IMR-90 (cell line): ENCODE results near the gene NEGR1. TPM values are rescaled to one million over a fixed set of nuclear protein-coding genes. Genes with fewer than 3 reads are reported as not detected.

Experiments
- ATAC-seq: fragments of 200-7000 bp; cut with Tn5 transposase; 2 replicates; pipeline ENCODE4 v1.9.1; 2020; ENCODE audit warnings: low read depth, mild to moderate bottlenecking, moderate library complexity
- BruUV-seq: library from RNA; stranded (reverse); fragments of 400-500 nt; replicated peaks from 2 replicates; lab custom pipeline; 2021; lab: Mats Ljungman, UMichigan
- CTCF ChIA-PET: fragments of 300-600 bp; formaldehyde crosslinking; extraction: SDS; loops from one replicate; lab custom pipeline; 2021; ENCODE audit warnings: antibody characterized with exemption; lab: Yijun Ruan, JAX
- POLR2A ChIA-PET: fragments of 300-600 bp; sonication (Branson Sonifier 250); formaldehyde crosslinking; loops from one replicate; lab custom pipeline; 2022; ENCODE audit warnings: antibody characterized with exemption; ENCODE audit not compliant: unreplicated experiment; lab: Charles Lee
- DNase-seq: peaks from one replicate; pipeline ENCODE4 v3.0.0; 2013
- H2AFZ ChIP-seq: replicated peaks from 2 replicates; pipeline ENCODE3; 2013; ENCODE audit warnings: low read length, mild to moderate bottlenecking; ENCODE audit not compliant: poor library complexity
- H2AK5ac ChIP-seq: 2 replicates; pipeline ENCODE4 v1.6.1; 2013; ENCODE audit warnings: low read depth, low read length, inconsistent platforms
- H2AK9ac ChIP-seq: replicated peaks from 2 replicates; pipeline ENCODE3; 2013; ENCODE audit warnings: mild to moderate bottlenecking, low read depth, low read length, moderate library complexity; ENCODE audit not compliant: poor library complexity
- H2BK120ac ChIP-seq: 2 replicates; pipeline ENCODE4 v1.6.1; 2013; ENCODE audit warnings: low read depth, low read length, inconsistent platforms
- H2BK15ac ChIP-seq: 3 replicates; pipeline ENCODE4 v1.6.1; 2013; ENCODE audit warnings: low read depth, low read length, inconsistent platforms
- H2BK20ac ChIP-seq: 2 replicates; pipeline ENCODE4 v1.6.1; 2013; ENCODE audit warnings: low read depth, mild to moderate bottlenecking, inconsistent platforms, low read length, moderate library complexity
- H2BK5ac ChIP-seq: 2 replicates; pipeline ENCODE4 v1.6.1; 2013; ENCODE audit warnings: mild to moderate bottlenecking, low read depth, low read length, inconsistent platforms; ENCODE audit not compliant: poor library complexity, severe bottlenecking
- H3K14ac ChIP-seq: replicated peaks from 2 replicates; pipeline ENCODE4 v1.6.1; 2013; ENCODE audit warnings: low read depth, low read length, inconsistent platforms
- H3K18ac ChIP-seq: 2 replicates; pipeline ENCODE4 v1.6.1; 2013; ENCODE audit warnings: low read depth, low read length, control low read depth
- H3K23ac ChIP-seq: 2 replicates; pipeline ENCODE4 v1.6.1; 2013; ENCODE audit warnings: low read depth, low read length, inconsistent platforms
- H3K27ac ChIP-seq: 2 replicates; pipeline ENCODE4 v1.5.1; 2013; ENCODE audit warnings: mild to moderate bottlenecking, control low read depth, low read length; ENCODE audit not compliant: insufficient read depth
- H3K27me3 ChIP-seq: 2 replicates; pipeline ENCODE4 v1.6.1; 2013; ENCODE audit warnings: low read length; ENCODE audit not compliant: control insufficient read depth, insufficient read depth
- H3K36me3 ChIP-seq: 2 replicates; pipeline ENCODE4 v1.6.1; 2013; ENCODE audit warnings: low read length, mixed read lengths; ENCODE audit not compliant: control insufficient read depth, insufficient read depth
- H3K4ac ChIP-seq: 2 replicates; pipeline ENCODE4 v1.6.1; 2013; ENCODE audit warnings: low read depth, low read length, inconsistent platforms
- H3K4me1 ChIP-seq: 2 replicates; pipeline ENCODE4 v1.6.1; 2013; ENCODE audit warnings: low read length, mixed read lengths; ENCODE audit not compliant: control insufficient read depth, insufficient read depth
- H3K4me2 ChIP-seq: 2 replicates; pipeline ENCODE4 v1.6.1; 2013; ENCODE audit warnings: low read depth, mild to moderate bottlenecking, control low read depth, low read length, moderate library complexity
- H3K4me3 ChIP-seq: 2 replicates; pipeline ENCODE4 v1.5.1; 2013; ENCODE audit warnings: low read depth, mild to moderate bottlenecking, control low read depth, low read length, moderate library complexity; ENCODE audit not compliant: insufficient read depth
- H3K56ac ChIP-seq: 2 replicates; pipeline ENCODE4 v1.6.1; 2013; ENCODE audit warnings: low read length, inconsistent platforms; ENCODE audit not compliant: insufficient read depth; ENCODE audit errors: extremely low read depth
- H3K79me1 ChIP-seq, 2 experiments: 2 replicates each; pipeline ENCODE4 v1.6.1; 2013; ENCODE audit warnings: low read length in 2 of 2, inconsistent platforms in 1 of 2, low read depth in 1 of 2
- H3K9ac ChIP-seq: 2 replicates; pipeline ENCODE4 v1.6.1; 2013; ENCODE audit warnings: low read depth, low read length, control low read depth
- H3K9me1 ChIP-seq: 2 replicates; pipeline ENCODE4 v1.6.1; 2013; ENCODE audit warnings: low read length, inconsistent platforms; ENCODE audit not compliant: insufficient read depth
- H3K9me3 ChIP-seq: 2 replicates; pipeline ENCODE4 v1.6.1; 2013; ENCODE audit warnings: low read length; ENCODE audit not compliant: control insufficient read depth, insufficient read depth
- H4K20me1 ChIP-seq: 2 replicates; pipeline ENCODE4 v1.6.1; 2013; ENCODE audit warnings: low read length, inconsistent platforms; ENCODE audit not compliant: insufficient read depth
- H4K5ac ChIP-seq: 2 replicates; pipeline ENCODE4 v1.6.1; 2013; ENCODE audit warnings: mild to moderate bottlenecking, low read depth, low read length, control low read depth
- H4K8ac ChIP-seq, 2 experiments: 2 replicates each; pipeline ENCODE4 v1.6.1; 2013; ENCODE audit warnings: low read depth in 2 of 2, low read length in 2 of 2, control low read depth in 1 of 2, inconsistent platforms in 1 of 2
- H4K91ac ChIP-seq: 2 replicates; pipeline ENCODE4 v1.6.1; 2013; ENCODE audit warnings: low read depth, low read length, inconsistent platforms; ENCODE audit not compliant: insufficient read depth
- BHLHE40 ChIP-seq: fragments of 150-350 bp; IDR thresholded peaks from 2 replicates; pipeline ENCODE4 v1.6.1; 2016; ENCODE audit warnings: mild to moderate bottlenecking, low read depth, low read length
- CEBPB ChIP-seq: IDR thresholded peaks from 2 replicates; pipeline ENCODE4 v1.6.1; 2012; ENCODE audit warnings: low read depth, low read length, improper control_type of control experiment
- CHD1 ChIP-seq: IDR thresholded peaks from 2 replicates; pipeline ENCODE4 v1.6.1; 2012; ENCODE audit warnings: low read depth, low read length, improper control_type of control experiment
- ELK1 ChIP-seq: fragments of 150-350 bp; IDR thresholded peaks from 2 replicates; pipeline ENCODE4 v1.6.1; 2016; ENCODE audit warnings: low read depth, mild to moderate bottlenecking, low read length, moderate library complexity, borderline replicate concordance
- FOS ChIP-seq: fragments of 150-350 bp; IDR thresholded peaks from 2 replicates; pipeline ENCODE4 v1.6.1; 2016; ENCODE audit warnings: low read depth, low read length
- MAFK ChIP-seq: IDR thresholded peaks from 2 replicates; pipeline ENCODE4 v1.6.1; 2012; ENCODE audit warnings: low read depth, low read length, improper control_type of control experiment
- MAZ ChIP-seq: IDR thresholded peaks from 2 replicates; pipeline ENCODE4 v1.6.1; 2012; ENCODE audit warnings: low read depth, mild to moderate bottlenecking, low read length, improper control_type of control experiment, moderate library complexity, borderline replicate concordance
- MXI1 ChIP-seq: IDR thresholded peaks from 2 replicates; pipeline ENCODE4 v1.6.1; 2012; ENCODE audit warnings: low read depth, mild to moderate bottlenecking, low read length, moderate library complexity, borderline replicate concordance
- NFE2L2 ChIP-seq: fragments of 150-350 bp; IDR thresholded peaks from 2 replicates; pipeline ENCODE4 v1.6.1; 2016; ENCODE audit warnings: low read depth, mild to moderate bottlenecking, low read length
- POLR2A ChIP-seq: IDR thresholded peaks from 2 replicates; pipeline ENCODE4 v1.6.1; 2012; ENCODE audit warnings: mild to moderate bottlenecking, low read depth, low read length
- RAD21 ChIP-seq: IDR thresholded peaks from 2 replicates; pipeline ENCODE4 v1.6.1; 2012; ENCODE audit warnings: low read length, improper control_type of control experiment
- RCOR1 ChIP-seq: IDR thresholded peaks from 2 replicates; pipeline ENCODE4 v1.6.1; 2012; ENCODE audit warnings: mild to moderate bottlenecking, low read length, improper control_type of control experiment; ENCODE audit not compliant: insufficient replicate concordance
- RFX5 ChIP-seq: IDR thresholded peaks from 2 replicates; pipeline ENCODE4 v1.8.0; 2012; ENCODE audit warnings: low read depth, mild to moderate bottlenecking, low read length, moderate library complexity
- SMC3 ChIP-seq: fragments of 150-350 bp; IDR thresholded peaks from 2 replicates; pipeline ENCODE4 v1.6.1; 2016; ENCODE audit warnings: low read depth, mild to moderate bottlenecking, antibody characterized with exemption, low read length, moderate library complexity
- WGBS, 2 experiments: methylation state at CpG; one replicate each; pipeline versions ENCODE4 v1.1.5 to v1.1.7; 2013; ENCODE audit warnings: missing lambda C conversion rate in 2 of 2; ENCODE audit not compliant: insufficient read length in 1 of 2; ENCODE audit errors: extremely low coverage in 2 of 2; 5-methylcytosine and 5-hydroxymethylcytosine counted together
- dilution Hi-C: fragments of 300-500 bp; cut with HindIII; formaldehyde crosslinking; loops from one replicate; pipeline ENCODE4 v1.14.3; 2018; ENCODE audit warnings: low sequenced_read_pairs; ENCODE audit not compliant: unreplicated experiment
- in situ Hi-C: fragments of 300-500 bp; cut with MboI; formaldehyde crosslinking; loops from 3 replicates; pipeline ENCODE4 v1.14.3; 2019; ENCODE audit warnings: low sequenced_read_pairs, inconsistent platforms, mixed read lengths
- intact Hi-C: fragments of 100-400 bp; cut with micrococcal nuclease; formaldehyde crosslinking; loops from 2 replicates; pipeline ENCODE4 v1.10.0; 2022
- polyA plus RNA-seq, 3 experiments: library from polyadenylated mRNA; depleted of rRNA; stranded (reverse); fragments of >200 nt; gene quantifications; 2 replicates each; pipeline ENCODE4 v1.2.3, GENCODE V29; 2012; ENCODE audit warnings: low replicate concordance in 1 of 3
- total RNA-seq: library from RNA; depleted of rRNA; stranded (reverse); fragments of >200 nt; gene quantifications from 2 replicates; pipeline ENCODE4 v1.2.3, GENCODE V29; 2012
- TF ChIP-seq, protein P1 (sequence below): conservative IDR thresholded peaks from 2 replicates; pipeline ENCODE4 v1.5.1; 2012; ENCODE audit warnings: mild to moderate bottlenecking, low read depth, low read length, improper control_type of control experiment
- TF ChIP-seq, protein P2 (sequence below): fragments of 150-350 bp; IDR thresholded peaks from 2 replicates; pipeline ENCODE4 v1.6.1; 2017; ENCODE audit warnings: mild to moderate bottlenecking, antibody characterized with exemption, low read length, low read depth

The NEGR1 gene
- total and polyA plus RNA-seq, 2 of the 4 experiments (the other 2 are of a cell fraction): 5.1 to 9.1 TPM

DNA sequence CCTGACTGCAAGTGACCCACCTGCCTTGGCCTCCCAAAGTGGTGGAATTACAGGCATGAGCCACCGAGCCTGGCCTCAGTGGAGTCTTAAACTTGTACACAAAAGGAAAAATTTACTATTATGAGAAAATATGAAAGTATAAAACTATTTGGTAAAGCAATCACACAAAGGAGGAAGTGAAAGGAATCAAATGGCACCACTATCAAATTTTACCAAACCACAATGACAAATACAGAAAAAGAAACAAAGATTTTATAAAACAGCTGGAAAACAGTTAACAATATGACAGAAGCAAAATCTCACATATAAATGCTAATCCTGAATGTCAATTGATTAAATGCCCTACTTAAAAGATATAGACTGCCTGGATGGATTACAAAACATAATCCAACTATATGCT lies 42.1 kb upstream of the NEGR1 start:
- no peak overlapping the region for H4K5ac ChIP-seq
- no peaks in the 10 kb centered on the region; the same call in 1 of the 2 replicates for H3K4me1 ChIP-seq
- no peak overlapping the region for H3K14ac ChIP-seq
- TF ChIP-seq RFX5 (no peak), CHD1 (no peak), FOS (no peak), CEBPB (no peak), SMC3 (no peak), RAD21 (no peak), MAZ (no peak), ELK1 (no peak), NFE2L2 (no peak), POLR2A (no peak), BHLHE40 (no peak), MXI1 (no peak), RCOR1 (no peak), MAFK (no peak)
- TF ChIP-seq, protein P1, sequence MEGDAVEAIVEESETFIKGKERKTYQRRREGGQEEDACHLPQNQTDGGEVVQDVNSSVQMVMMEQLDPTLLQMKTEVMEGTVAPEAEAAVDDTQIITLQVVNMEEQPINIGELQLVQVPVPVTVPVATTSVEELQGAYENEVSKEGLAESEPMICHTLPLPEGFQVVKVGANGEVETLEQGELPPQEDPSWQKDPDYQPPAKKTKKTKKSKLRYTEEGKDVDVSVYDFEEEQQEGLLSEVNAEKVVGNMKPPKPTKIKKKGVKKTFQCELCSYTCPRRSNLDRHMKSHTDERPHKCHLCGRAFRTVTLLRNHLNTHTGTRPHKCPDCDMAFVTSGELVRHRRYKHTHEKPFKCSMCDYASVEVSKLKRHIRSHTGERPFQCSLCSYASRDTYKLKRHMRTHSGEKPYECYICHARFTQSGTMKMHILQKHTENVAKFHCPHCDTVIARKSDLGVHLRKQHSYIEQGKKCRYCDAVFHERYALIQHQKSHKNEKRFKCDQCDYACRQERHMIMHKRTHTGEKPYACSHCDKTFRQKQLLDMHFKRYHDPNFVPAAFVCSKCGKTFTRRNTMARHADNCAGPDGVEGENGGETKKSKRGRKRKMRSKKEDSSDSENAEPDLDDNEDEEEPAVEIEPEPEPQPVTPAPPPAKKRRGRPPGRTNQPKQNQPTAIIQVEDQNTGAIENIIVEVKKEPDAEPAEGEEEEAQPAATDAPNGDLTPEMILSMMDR: no peak
- TF ChIP-seq, protein P2, sequence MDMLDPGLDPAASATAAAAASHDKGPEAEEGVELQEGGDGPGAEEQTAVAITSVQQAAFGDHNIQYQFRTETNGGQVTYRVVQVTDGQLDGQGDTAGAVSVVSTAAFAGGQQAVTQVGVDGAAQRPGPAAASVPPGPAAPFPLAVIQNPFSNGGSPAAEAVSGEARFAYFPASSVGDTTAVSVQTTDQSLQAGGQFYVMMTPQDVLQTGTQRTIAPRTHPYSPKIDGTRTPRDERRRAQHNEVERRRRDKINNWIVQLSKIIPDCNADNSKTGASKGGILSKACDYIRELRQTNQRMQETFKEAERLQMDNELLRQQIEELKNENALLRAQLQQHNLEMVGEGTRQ: no peak
- no peaks in the 10 kb centered on the region for H4K20me1 ChIP-seq
- H2BK120ac ChIP-seq: no peak overlapping the region
- DNase-seq (no peak), ATAC-seq (no peak)
- no peaks in the 10 kb centered on the region for H3K9me1 ChIP-seq
- no peak overlapping the region for H2BK5ac ChIP-seq
- H2AK9ac ChIP-seq: no peak overlapping the region
- H3K18ac ChIP-seq: no peak overlapping the region
- POLR2A ChIA-PET: no interaction called here
- H3K56ac ChIP-seq: no peak overlapping the region
- H3K9me3 ChIP-seq: no peaks in the 10 kb centered on the region
- no peak overlapping the region for H4K91ac ChIP-seq
- H3K4me2 ChIP-seq: no peak overlapping the region
- no peak overlapping the region for H3K4ac ChIP-seq
- no peaks in the 10 kb centered on the region for H3K27me3 ChIP-seq
- no CpG with 5 or more reads among the region's 1 CpG for WGBS, 2 experiments
- H4K8ac ChIP-seq: no peak overlapping the region
- intact Hi-C loops: no loop called here
- no TSS peak for BruUV-seq
- no peaks in the 10 kb centered on the region for H3K79me1 ChIP-seq
- dilution Hi-C loops: no loop called here
- in situ Hi-C loops: no loop called here
- H3K9ac ChIP-seq: no peak overlapping the region
- H2AK5ac ChIP-seq: no peak overlapping the region
- CTCF ChIA-PET: no interaction called here
- H3K23ac ChIP-seq: no peak overlapping the region
- no peak overlapping the region for H2BK20ac ChIP-seq
- no peak overlapping the region for H3K27ac ChIP-seq
- H3K4me3 ChIP-seq: no peak overlapping the region
- H2BK15ac ChIP-seq: no peak overlapping the region
- no peak overlapping the region for H2AFZ ChIP-seq
- no peaks in the 10 kb centered on the region for H3K36me3 ChIP-seq
